Body of pancreas (tissue), 4 donors: ENCODE results near the gene GALNTL6. TPM values are rescaled to one million over a fixed set of nuclear protein-coding genes. Genes with fewer than 3 reads are reported as not detected.

Experiments
- ATAC-seq: fragments of 150-250 bp; one replicate; pipeline ENCODE4 v1.9.1; 2016
- DNase-seq, 4 donors: peaks; one replicate each; pipeline ENCODE4 v3.0.0-alpha.2; 2019
- H3K27ac ChIP-seq, 4 donors: fragments of 200-600 bp; sonication (generic); 1 replicate in 3 of 4; 2 replicates in 1 of 4; pipeline versions ENCODE4 v1.5.1 to v1.6.1; 2016 to 2019; ENCODE audit warnings: mild to moderate bottlenecking in 1 of 4, mixed read lengths in 1 of 4, moderate library complexity in 1 of 4
- H3K27me3 ChIP-seq, 2 donors: fragments of 200-600 bp; sonication (generic); one replicate each; pipeline ENCODE4 v1.6.0; 2016; ENCODE audit warnings: mild to moderate bottlenecking in 1 of 2
- H3K36me3 ChIP-seq, 2 donors: fragments of 200-600 bp; sonication (generic); replicated peaks in 1 of 2; 2 replicates each; pipeline ENCODE4 v1.5.1; 2016; ENCODE audit warnings: low read depth in 2 of 2; ENCODE audit not compliant: insufficient read depth in 1 of 2
- H3K4me1 ChIP-seq: fragments of 200-600 bp; sonication (generic); one replicate; pipeline ENCODE4 v1.6.0; 2016
- H3K4me3 ChIP-seq, 2 donors: fragments of 200-600 bp; sonication (generic); 1 replicate in 1 of 2; 2 replicates in 1 of 2; pipeline ENCODE4 v1.5.1; 2016 to 2019
- H3K9me3 ChIP-seq, 3 donors: fragments of 200-600 bp; sonication (generic); 1 replicate in 2 of 3; 2 replicates in 1 of 3; pipeline ENCODE4 v1.5.1; 2016
- CTCF ChIP-seq, 7 experiments: fragments of 450-650 bp in 4 of 7; fragments of 200-600 bp in 3 of 7; sonication (generic) in 3 of 7; IDR thresholded peaks; one replicate each; pipeline ENCODE4 v1.5.1; 2016 to 2019; ENCODE audit warnings: antibody characterized with exemption in 7 of 7
- POLR2A ChIP-seq, 3 donors: fragments of 450-650 bp; IDR thresholded peaks; one replicate each; pipeline ENCODE4 v1.6.1; 2016; ENCODE audit warnings: antibody characterized with exemption in 3 of 3, mild to moderate bottlenecking in 2 of 3
- WGBS, 2 donors: methylation state at CpG; one replicate each; pipeline ENCODE4 v1.1.5; 2017; 5-methylcytosine and 5-hydroxymethylcytosine counted together
- intact Hi-C: fragments of 100-400 bp; cut with DNase I; formaldehyde crosslinking; loops from one replicate; pipeline ENCODE4 v1.15.1; 2023
- total RNA-seq, 2 donors: library from RNA; depleted of rRNA; stranded (reverse); fragments of >200 nt; gene quantifications; one replicate each; pipeline ENCODE4 v1.1.0, GENCODE V29; 2016

GALNTL6 gene
- total RNA-seq, 2 donors from 2014 or later, result 0.26 TPM; not detected in 1

GRCh38 chr4:171785388-171785787 is 27.8 kb upstream of the GALNTL6 start:
- Histone ChIP-seq H3K36me3 (no peaks in the 10 kb centered on the region), H3K27me3 (no peaks in the 10 kb centered on the region), H3K27ac (no peak overlapping the region), H3K9me3 (no peaks in the 10 kb centered on the region), H3K4me1 (no peaks in the 10 kb centered on the region), H3K4me3 (no peak overlapping the region)
- no peak for TF ChIP-seq POLR2A (IDR thresholded peaks at IDR 0.05)
- DNase-seq, result no peak
- intact Hi-C loops, result no loop called here
- WGBS, 2 donors, result 29 to 37% methylated on average over 3 of the region's 3 CpGs
- no peak for ATAC-seq

- ATAC-seq, result no peak
- intact Hi-C loops, result no loop called here
- no peak overlapping the region for H3K4me3 ChIP-seq
- no peaks in the 10 kb centered on the region for H3K4me1 ChIP-seq
- H3K36me3 ChIP-seq, result no peaks in the 10 kb centered on the region
- H3K9me3 ChIP-seq, result no peaks in the 10 kb centered on the region
- no peak overlapping the region for H3K27ac ChIP-seq
- DNase-seq, result no peak
- no peaks in the 10 kb centered on the region for H3K27me3 ChIP-seq
- WGBS, 2 donors, result 67 to 68% methylated on average over 5 of the region's 5 CpGs
- TF ChIP-seq POLR2A (IDR thresholded peaks at IDR 0.05), result no peak
- TF ChIP-seq CTCF (IDR thresholded peaks at IDR 0.05), result no peak
Measured at GRCh38 chr4:171793723-171794122, 19.5 kb upstream of the GALNTL6 start.

GRCh38 chr4:171794528-171794927 is 18.7 kb upstream of the GALNTL6 start:
- H3K4me3 ChIP-seq, result no peak overlapping the region
- H3K27me3 ChIP-seq, result no peaks in the 10 kb centered on the region
- no peaks in the 10 kb centered on the region for H3K9me3 ChIP-seq
- H3K4me1 ChIP-seq, result no peaks in the 10 kb centered on the region
- 71 to 76% methylated on average over 2 of the region's 2 CpGs for WGBS, 2 donors
- intact Hi-C loops, result no loop called here
- TF ChIP-seq POLR2A (IDR thresholded peaks at IDR 0.05) (no peak), CTCF (IDR thresholded peaks at IDR 0.05) (no peak)
- no peak overlapping the region for H3K27ac ChIP-seq
- ATAC-seq (no peak), DNase-seq (no peak)
- no peaks in the 10 kb centered on the region for H3K36me3 ChIP-seq

- Histone ChIP-seq H3K36me3 (no peaks in the 10 kb centered on the region), H3K27ac (no peak overlapping the region), H3K4me1 (peaks cover 21% of the 10 kb centered on the region), H3K4me3 (no peak overlapping the region), H3K9me3 (no peaks in the 10 kb centered on the region), H3K27me3 (peaks cover 0 to 11% of the 10 kb centered on the region in 2 donors)
- no peak for DNase-seq
- ATAC-seq, result no peak
- TF ChIP-seq POLR2A (IDR thresholded peaks at IDR 0.05), result no peak
- no peak for TF ChIP-seq CTCF (IDR thresholded peaks at IDR 0.05)
- intact Hi-C loops, result no loop called here
- 40 to 55% methylated on average over 1 of the region's 1 CpG for WGBS, 2 donors
Measured at GRCh38 chr4:171809854-171810253, 3.4 kb upstream of the GALNTL6 start.

GRCh38 chr4:171812333-171812664 is 905 bp upstream of the GALNTL6 start:
- Histone ChIP-seq H3K9me3 (no peaks in the 10 kb centered on the region), H3K27ac (no peak overlapping the region), H3K4me1 (peaks cover 21% of the 10 kb centered on the region), H3K4me3 (no peak overlapping the region), H3K36me3 (no peaks in the 10 kb centered on the region), H3K27me3 (peaks cover 0 to 11% of the 10 kb centered on the region in 2 donors)
- 3 to 4% methylated on average over 11 to 12 of the region's 12 CpGs for WGBS, 2 donors
- no peak for ATAC-seq
- DNase-seq, result no peak
- no peak for TF ChIP-seq POLR2A (IDR thresholded peaks at IDR 0.05)
- no peak for TF ChIP-seq CTCF (IDR thresholded peaks at IDR 0.05)
- intact Hi-C loops, result no loop called here
